Measurements from ENCODE around the gene KLF11.
"Not testable (repeated sequence)": the region's sequence is repeated elsewhere in the genome, so short reads cannot be mapped to it uniquely, and the experiment has no call there.

The KLF11 gene

GRCh38 chr2:10087360-10087759, 44.0 kb downstream of the KLF11 start:
- no peak overlapping the region for H3K27ac Mint-ChIP-seq
- peaks cover 3% of the 10 kb centered on the region for H3K9me3 Mint-ChIP-seq
- no peaks in the 10 kb centered on the region for H3K36me3 Mint-ChIP-seq
- H3K4me3 Mint-ChIP-seq, result no peak overlapping the region
- no peak for ATAC-seq
- H3K4me1 Mint-ChIP-seq, result peaks cover 26% of the 10 kb centered on the region
- H3K27me3 Mint-ChIP-seq, result peaks cover 46% of the 10 kb centered on the region

GRCh38 chr2:10089565-10090190, 46.3 kb downstream of the KLF11 start:
- Mint-ChIP-seq H3K27me3 (peaks cover 46% of the 10 kb centered on the region), H3K4me1 (peaks cover 12% of the 10 kb centered on the region), H3K36me3 (no peaks in the 10 kb centered on the region)

GRCh38 chr2:10091182-10091888, 48.0 kb downstream of the KLF11 start:
- peaks cover 12% of the 10 kb centered on the region for H3K4me1 Mint-ChIP-seq
- H3K9me3 Mint-ChIP-seq, result peaks cover 3% of the 10 kb centered on the region
- H3K36me3 Mint-ChIP-seq, result no peaks in the 10 kb centered on the region
- H3K27me3 Mint-ChIP-seq, result peaks cover 50% of the 10 kb centered on the region
- ATAC-seq, result peak; percentile 54
- H3K4me3 Mint-ChIP-seq, result peak overlapping the region; percentile 84
- H3K27ac Mint-ChIP-seq, result peak overlapping the region; percentile 61

More at GRCh38 chr2:10089565-10090190, 46.3 kb downstream of the KLF11 start:
- Mint-ChIP-seq H3K27ac (no peak overlapping the region), H3K4me3 (no peak overlapping the region), H3K9me3 (peaks cover 3% of the 10 kb centered on the region)
- ATAC-seq, result no peak

- H3K27me3 Mint-ChIP-seq, result peaks cover 55% of the 10 kb centered on the region
- peaks cover 12% of the 10 kb centered on the region for H3K4me1 Mint-ChIP-seq
- H3K4me3 Mint-ChIP-seq, ATAC-seq, H3K36me3 Mint-ChIP-seq, H3K9me3 Mint-ChIP-seq, H3K27ac Mint-ChIP-seq: not testable (repeated sequence)
Measured at GRCh38 chr2:10091889-10092244, 48.5 kb downstream of the KLF11 start.

- H3K36me3 Mint-ChIP-seq, result no peaks in the 10 kb centered on the region
- H3K4me1 Mint-ChIP-seq, result peaks cover 20% of the 10 kb centered on the region
- peaks cover 71% of the 10 kb centered on the region for H3K27me3 Mint-ChIP-seq
Measured at GRCh38 chr2:10094271-10094814, 51.0 kb downstream of the KLF11 start.

DNA sequence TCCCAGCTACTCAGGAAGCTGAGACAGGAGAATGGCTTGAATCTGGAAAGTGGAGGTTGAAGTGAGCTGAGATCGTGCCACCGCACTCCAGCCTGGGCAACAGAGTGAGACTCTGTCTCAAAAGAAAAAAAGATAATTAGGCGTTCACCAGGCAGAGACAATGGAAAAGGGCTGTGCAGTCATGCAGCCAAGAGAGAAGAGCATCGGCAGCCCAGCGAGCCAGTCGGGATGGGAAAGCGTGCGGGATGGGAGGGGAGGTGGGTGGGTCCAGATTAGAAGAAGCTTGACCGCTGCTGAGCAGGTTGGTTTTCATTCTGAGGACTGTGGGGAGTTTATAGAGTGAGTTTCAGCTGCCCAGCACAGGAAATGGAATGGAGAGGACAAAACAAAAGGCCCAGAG, 51.8 kb downstream of the KLF11 start:
- Mint-ChIP-seq H3K4me1 (peaks cover 15% of the 10 kb centered on the region), H3K36me3 (no peaks in the 10 kb centered on the region), H3K27ac (no peak overlapping the region), H3K4me3 (no peak overlapping the region), H3K9me3 (peaks cover 3% of the 10 kb centered on the region), H3K27me3 (peaks cover 71% of the 10 kb centered on the region)
- no peak for ATAC-seq

More at GRCh38 chr2:10094271-10094814, 51.0 kb downstream of the KLF11 start:
- peaks cover 3% of the 10 kb centered on the region for H3K9me3 Mint-ChIP-seq
- no peak overlapping the region for H3K4me3 Mint-ChIP-seq
- no peak for ATAC-seq
- H3K27ac Mint-ChIP-seq, result no peak overlapping the region

DNA sequence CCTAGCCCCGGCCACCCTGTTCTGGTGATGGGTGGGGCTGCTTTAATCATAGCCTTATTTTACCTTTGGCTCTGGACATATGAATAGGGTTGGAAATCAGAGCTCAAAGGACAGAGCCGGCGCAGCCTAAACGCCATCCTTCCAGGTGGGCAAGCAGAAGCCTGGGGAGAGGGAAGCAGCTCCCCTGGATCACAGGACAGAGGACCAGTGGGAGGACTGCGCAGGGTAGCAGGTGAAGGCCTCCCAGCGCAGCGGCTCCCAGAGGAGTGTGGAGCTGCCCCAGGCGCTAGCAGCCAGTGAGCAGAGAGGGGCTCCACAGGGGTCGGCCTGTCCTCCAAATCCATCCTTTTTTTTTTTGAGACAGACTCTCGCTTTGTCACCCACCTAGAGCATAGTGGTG, 53.3 kb downstream of the KLF11 start:
- Mint-ChIP-seq H3K4me1 (peaks cover 14% of the 10 kb centered on the region), H3K27ac (no peak overlapping the region), H3K9me3 (no peaks in the 10 kb centered on the region), H3K36me3 (no peaks in the 10 kb centered on the region), H3K4me3 (no peak overlapping the region), H3K27me3 (peaks cover 62% of the 10 kb centered on the region)
- no peak for ATAC-seq

DNA sequence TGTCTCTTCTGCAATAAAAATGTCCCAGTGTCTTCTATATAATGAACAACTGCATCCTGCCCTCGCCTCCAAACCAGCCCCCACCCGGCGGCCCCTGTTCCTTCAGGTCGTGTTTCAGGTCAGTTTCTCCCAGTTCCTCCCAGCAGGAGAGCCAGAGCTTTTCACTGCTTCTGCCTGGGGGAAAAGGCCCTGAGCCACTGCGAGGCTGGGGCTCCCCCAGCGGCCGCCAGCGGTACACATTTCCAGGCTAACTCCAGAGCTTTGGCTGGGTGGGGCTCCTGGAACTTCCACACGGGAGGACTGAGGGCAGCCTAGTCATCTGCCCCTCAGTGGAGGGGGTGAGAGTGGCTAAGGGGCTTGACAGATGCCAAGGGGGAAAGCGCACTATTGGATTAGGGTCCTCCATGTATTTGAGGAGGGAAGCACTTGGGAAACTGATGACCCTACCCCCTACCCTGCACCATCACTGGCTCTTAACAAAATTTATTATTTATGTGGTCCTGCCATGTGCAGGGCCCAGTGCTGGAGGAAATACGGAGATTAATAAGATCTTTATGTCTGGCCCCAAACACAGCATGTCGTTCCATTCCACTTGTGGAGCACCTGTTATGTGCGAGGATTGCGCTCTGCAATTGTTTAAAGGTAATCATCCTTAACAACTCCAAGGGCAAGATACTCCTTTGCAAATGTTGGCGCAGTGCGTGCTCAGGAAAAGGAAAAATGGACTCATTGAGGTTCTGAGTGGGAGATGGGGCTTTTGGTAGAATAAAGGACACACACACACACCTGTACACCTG, 54.2 kb downstream of the KLF11 start:
- Mint-ChIP-seq H3K4me3 (no peak overlapping the region), H3K27ac (no peak overlapping the region), H3K27me3 (peaks cover 58% of the 10 kb centered on the region), H3K36me3 (no peaks in the 10 kb centered on the region), H3K9me3 (no peaks in the 10 kb centered on the region), H3K4me1 (peaks cover 16% of the 10 kb centered on the region)
- peak; percentile 51 for ATAC-seq

- peak; percentile 56 for ATAC-seq
- Mint-ChIP-seq H3K4me3 (no peak overlapping the region), H3K36me3 (peaks cover 6% of the 10 kb centered on the region), H3K27ac (no peak overlapping the region), H3K4me1 (peaks cover 16% of the 10 kb centered on the region), H3K9me3 (no peaks in the 10 kb centered on the region), H3K27me3 (peaks cover 19% of the 10 kb centered on the region)
Measured at GRCh38 chr2:10101491-10101890, 58.1 kb downstream of the KLF11 start.

- Mint-ChIP-seq H3K4me1 (peaks cover 8% of the 10 kb centered on the region), H3K4me3 (no peak overlapping the region), H3K36me3 (peaks cover 14% of the 10 kb centered on the region), H3K27me3 (peaks cover 11% of the 10 kb centered on the region), H3K27ac (no peak overlapping the region), H3K9me3 (peaks cover 7% of the 10 kb centered on the region)
- ATAC-seq, result no peak
Measured at GRCh38 chr2:10103179-10103578, 59.8 kb downstream of the KLF11 start.
